Activated naive CD4-positive, alpha-beta T cell treated with anti-CD3 and anti-CD28 coated beads, Interleukin-2, amount 50 U/mL, for 24 hours (primary cell): ENCODE results near the gene ATP5MC2.
"Not testable (repeated sequence)": the region's sequence is repeated elsewhere in the genome, so short reads cannot be mapped to it uniquely, and the experiment has no call there.

Experiments
- H3K27ac Mint-ChIP-seq: one replicate; pipeline ENCODE4 v1.8.0; 2021; ENCODE audit warnings: mild to moderate bottlenecking, mixed read lengths
- H3K27me3 Mint-ChIP-seq: one replicate; pipeline ENCODE4 v1.8.0; 2021; ENCODE audit warnings: mixed read lengths
- H3K36me3 Mint-ChIP-seq: one replicate; pipeline ENCODE4 v1.8.0; 2021; ENCODE audit warnings: mixed read lengths
- H3K4me1 Mint-ChIP-seq: one replicate; pipeline ENCODE4 v1.8.0; 2021; ENCODE audit warnings: mixed read lengths
- H3K4me3 Mint-ChIP-seq: one replicate; pipeline ENCODE4 v1.8.0; 2021; ENCODE audit warnings: mild to moderate bottlenecking, mixed read lengths
- H3K9me3 Mint-ChIP-seq: one replicate; pipeline ENCODE4 v1.8.0; 2021; ENCODE audit warnings: mixed read lengths

The ATP5MC2 gene

DNA sequence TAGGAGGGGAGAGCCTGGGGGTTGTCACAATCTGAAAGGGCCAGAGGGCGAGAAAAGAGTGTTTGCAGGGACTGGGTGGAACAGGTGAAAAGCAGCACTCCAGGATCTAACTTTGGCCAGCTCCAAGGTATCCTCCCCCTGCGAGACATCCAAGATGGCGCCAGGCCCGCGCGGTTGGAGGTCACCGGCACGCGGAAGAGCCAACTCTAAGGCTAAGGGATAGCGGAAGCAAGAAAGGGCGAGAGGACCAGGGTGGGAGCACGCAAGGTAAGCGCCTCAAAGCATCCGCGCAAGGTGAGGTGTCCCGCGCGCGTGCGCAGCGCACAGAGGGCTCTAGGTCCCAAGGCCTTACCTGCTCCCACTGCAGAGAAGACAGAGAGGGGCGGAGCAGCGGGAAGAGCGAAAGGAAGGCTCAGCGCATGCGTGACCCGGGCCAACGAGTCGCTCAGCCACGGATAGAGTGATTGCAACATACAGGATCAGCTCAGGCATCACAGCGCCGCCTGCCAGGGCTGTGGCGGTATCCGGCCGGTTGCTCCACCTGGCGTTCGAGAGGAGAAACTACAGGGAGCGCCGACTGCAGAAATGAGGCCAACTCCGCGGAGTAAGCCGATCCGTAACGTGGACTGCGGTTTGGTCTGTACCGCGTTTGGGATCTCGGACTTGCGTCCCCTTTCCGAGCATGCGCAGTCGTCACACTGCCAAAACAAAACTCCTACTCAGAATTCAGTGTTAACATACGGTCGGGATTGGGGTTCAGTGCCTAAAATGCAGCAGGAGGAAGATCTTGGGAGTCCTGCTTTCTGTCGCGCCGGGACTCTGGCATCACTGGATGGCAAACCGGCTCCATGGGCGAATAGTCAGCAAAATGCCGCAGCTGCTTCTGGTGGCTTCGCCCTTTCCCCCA is at the start of gene ATP5MC2:
TSS of gene ATP5MC2 (minus strand) at position 383 of the 907 bp plus-strand sequence. CDS start 3,469 bp downstream, outside the sequence.
- peaks cover 10% of the 10 kb centered on the region for H3K36me3 Mint-ChIP-seq
- no peaks in the 10 kb centered on the region for H3K9me3 Mint-ChIP-seq
- H3K27me3 Mint-ChIP-seq: peaks cover 10% of the 10 kb centered on the region
- H3K27ac Mint-ChIP-seq: peak within 1 kb of the TSS; percentile 97
- H3K4me1 Mint-ChIP-seq: peaks cover 29% of the 10 kb centered on the region
- peak within 1 kb of the TSS; percentile 92 for H3K4me3 Mint-ChIP-seq

DNA sequence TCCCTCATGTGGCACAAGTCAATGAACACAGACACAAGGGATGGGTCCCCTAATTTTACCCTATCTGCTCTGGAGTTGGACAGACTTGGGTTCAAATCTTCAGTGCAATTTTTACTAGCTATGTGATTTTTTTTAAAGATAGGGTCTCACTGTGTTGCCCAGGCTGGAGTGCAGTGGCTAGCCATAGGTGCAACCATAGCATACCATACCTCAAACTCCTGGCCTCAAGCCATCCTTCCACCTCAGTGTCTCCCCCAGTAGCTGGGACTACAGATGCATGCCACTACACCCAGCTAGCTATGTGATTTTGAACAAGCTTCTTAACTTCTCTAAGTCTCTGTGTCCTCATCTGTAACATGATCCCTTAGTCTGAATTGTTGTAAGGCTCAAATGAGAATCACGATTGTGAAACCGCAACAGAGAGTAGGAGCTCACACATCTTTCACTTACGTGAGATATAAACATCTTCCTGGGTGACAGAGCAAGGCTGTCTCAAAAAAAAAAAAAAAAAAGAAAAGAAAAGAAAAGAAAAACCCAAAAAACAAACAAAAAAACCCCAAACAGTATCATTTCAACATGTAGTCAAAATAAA is 46.7 kb upstream of the ATP5MC2 start:
- H3K36me3 Mint-ChIP-seq: peaks cover 19% of the 10 kb centered on the region
- H3K27me3 Mint-ChIP-seq: no peaks in the 10 kb centered on the region
- no peak overlapping the region for H3K27ac Mint-ChIP-seq
- H3K4me1 Mint-ChIP-seq: peaks cover 20% of the 10 kb centered on the region
- H3K4me3 Mint-ChIP-seq: no peak overlapping the region
- no peaks in the 10 kb centered on the region for H3K9me3 Mint-ChIP-seq

DNA sequence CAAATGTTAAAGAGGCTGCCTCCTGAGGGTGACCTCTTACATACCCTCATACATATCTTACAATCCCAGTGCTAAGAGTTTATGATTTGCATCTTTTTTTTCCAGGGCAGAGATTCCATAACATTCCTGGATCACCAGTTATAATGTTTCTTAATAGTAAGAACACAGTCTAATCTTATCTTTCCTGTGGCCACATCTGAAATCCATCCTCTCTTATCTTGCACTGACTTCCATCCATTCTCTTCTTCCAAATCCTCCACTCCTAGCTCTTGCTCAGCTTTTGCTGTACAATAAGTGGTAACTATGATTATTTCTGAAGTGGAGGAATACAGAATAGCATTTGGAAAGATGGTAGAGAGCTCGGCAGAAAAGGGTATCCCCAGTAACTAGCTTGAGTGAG is 45.1 kb upstream of the ATP5MC2 start:
- H3K4me1 Mint-ChIP-seq: peaks cover 6% of the 10 kb centered on the region
- no peaks in the 10 kb centered on the region for H3K9me3 Mint-ChIP-seq
- H3K36me3 Mint-ChIP-seq: peaks cover 24% of the 10 kb centered on the region
- no peaks in the 10 kb centered on the region for H3K27me3 Mint-ChIP-seq
- H3K4me3 Mint-ChIP-seq: no peak overlapping the region
- no peak overlapping the region for H3K27ac Mint-ChIP-seq

DNA sequence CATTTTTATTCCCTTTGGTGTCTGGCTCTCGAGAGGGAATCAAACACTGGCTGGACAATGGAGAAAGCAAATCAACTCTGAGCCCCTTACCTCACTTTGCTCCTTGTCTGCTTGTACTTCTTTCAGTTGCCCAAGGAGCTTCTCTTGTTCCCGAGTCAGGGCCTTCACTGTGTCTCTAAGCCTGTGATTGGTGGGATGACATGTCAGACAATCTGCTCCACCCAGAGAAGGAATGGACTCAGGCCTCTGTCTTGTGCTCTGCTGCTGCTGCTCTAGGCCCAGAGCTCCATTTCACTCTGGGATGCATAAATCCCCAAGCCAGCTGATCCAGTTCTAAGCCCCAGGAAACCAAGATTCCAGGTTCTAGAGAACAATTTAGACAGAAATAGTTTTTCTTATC is 43.8 kb upstream of the ATP5MC2 start:
- Mint-ChIP-seq H3K9me3 (no peaks in the 10 kb centered on the region), H3K36me3 (peaks cover 26% of the 10 kb centered on the region), H3K27ac (no peak overlapping the region), H3K27me3 (no peaks in the 10 kb centered on the region), H3K4me1 (no peaks in the 10 kb centered on the region), H3K4me3 (no peak overlapping the region)

DNA sequence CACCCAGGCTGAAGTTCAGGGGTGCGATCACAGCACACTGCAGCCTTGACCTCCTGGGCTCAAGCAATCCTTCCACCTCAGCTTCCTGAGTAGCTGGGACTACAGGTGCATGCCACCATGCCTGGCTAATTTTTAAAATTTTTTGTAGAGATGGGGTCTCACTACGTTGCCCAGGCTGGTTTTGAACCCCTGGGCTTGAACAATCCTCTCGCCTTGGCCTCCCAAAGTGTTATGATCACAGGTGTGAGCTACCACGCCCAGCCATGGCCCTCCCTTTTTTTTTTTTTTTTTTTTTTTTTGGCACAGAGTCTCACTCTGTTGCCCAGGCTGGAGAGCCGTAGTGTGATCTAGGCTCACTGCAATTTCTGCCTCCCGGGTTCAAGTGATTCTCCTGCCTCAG is 42.7 kb upstream of the ATP5MC2 start:
- not testable (repeated sequence) for H3K27ac Mint-ChIP-seq, H3K9me3 Mint-ChIP-seq, H3K4me3 Mint-ChIP-seq, H3K27me3 Mint-ChIP-seq, H3K4me1 Mint-ChIP-seq
- peaks cover 24% of the 10 kb centered on the region for H3K36me3 Mint-ChIP-seq

DNA sequence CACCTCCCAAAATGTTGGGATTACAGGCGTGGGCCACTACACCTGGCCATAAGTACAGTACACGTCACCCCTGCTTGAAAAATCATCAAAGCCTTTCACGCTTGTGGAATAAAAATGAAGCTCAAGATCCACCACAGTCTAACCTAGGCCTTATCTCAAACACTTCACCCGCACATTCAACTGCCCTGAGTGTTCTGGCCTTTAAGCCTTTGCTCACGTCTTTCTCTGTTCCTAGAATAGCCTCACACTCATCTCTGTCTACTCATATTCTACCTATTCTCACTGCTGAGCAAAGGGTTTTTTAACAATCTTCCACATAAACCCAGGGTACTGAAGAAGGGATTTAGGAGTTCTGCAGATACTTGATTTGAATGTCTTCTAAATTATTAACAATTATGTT is 41.4 kb upstream of the ATP5MC2 start:
- H3K27ac Mint-ChIP-seq: no peak overlapping the region
- H3K4me1 Mint-ChIP-seq: no peaks in the 10 kb centered on the region
- H3K36me3 Mint-ChIP-seq: peaks cover 20% of the 10 kb centered on the region
- no peak overlapping the region for H3K4me3 Mint-ChIP-seq
- H3K27me3 Mint-ChIP-seq: no peaks in the 10 kb centered on the region
- no peaks in the 10 kb centered on the region for H3K9me3 Mint-ChIP-seq

DNA sequence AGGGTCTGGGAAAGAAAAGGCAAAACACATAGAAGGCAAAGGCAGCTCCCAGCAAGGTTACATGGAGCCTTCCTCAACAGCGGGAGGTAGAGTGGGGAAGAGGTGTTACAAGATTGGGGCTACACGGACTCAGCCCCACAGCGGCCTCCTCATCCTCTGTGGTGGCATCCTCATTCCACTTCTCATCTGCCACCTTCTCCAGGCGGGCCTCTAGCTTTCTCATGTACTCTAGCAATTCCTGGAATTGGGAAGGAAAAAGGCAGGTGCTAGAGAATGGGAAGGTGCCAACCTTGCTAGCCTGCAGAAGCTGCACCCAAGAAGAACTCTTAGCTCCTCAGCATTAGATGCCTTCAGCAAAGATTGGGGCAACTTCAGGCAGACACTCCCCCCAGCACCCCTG is 38.1 kb upstream of the ATP5MC2 start:
- Mint-ChIP-seq H3K27me3 (no peaks in the 10 kb centered on the region), H3K4me1 (no peaks in the 10 kb centered on the region), H3K9me3 (no peaks in the 10 kb centered on the region), H3K4me3 (no peak overlapping the region), H3K27ac (no peak overlapping the region), H3K36me3 (peaks cover 12% of the 10 kb centered on the region)

DNA sequence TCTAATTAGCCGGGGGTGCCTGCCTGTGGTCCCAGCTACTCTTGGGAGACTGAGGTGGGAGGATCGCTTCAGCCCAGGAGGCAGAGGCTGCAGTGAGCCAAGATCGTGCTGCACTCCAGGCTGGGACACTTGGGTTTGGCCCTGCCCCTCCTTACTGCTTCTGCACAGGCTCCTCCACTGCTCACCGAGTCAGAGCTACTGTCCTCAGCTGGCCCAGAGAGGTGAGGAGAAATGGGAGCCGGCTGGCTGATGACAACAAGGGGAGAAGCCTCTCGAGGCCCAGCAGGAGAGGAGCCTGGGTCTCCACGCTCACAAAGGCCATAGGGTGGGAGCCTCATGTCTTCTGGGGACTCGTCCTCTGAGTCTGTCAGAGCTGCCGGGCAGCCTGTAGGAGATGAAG is 37.6 kb upstream of the ATP5MC2 start:
- Mint-ChIP-seq H3K27ac (no peak overlapping the region), H3K36me3 (peaks cover 12% of the 10 kb centered on the region), H3K4me3 (no peak overlapping the region), H3K27me3 (no peaks in the 10 kb centered on the region), H3K9me3 (no peaks in the 10 kb centered on the region), H3K4me1 (no peaks in the 10 kb centered on the region)

DNA sequence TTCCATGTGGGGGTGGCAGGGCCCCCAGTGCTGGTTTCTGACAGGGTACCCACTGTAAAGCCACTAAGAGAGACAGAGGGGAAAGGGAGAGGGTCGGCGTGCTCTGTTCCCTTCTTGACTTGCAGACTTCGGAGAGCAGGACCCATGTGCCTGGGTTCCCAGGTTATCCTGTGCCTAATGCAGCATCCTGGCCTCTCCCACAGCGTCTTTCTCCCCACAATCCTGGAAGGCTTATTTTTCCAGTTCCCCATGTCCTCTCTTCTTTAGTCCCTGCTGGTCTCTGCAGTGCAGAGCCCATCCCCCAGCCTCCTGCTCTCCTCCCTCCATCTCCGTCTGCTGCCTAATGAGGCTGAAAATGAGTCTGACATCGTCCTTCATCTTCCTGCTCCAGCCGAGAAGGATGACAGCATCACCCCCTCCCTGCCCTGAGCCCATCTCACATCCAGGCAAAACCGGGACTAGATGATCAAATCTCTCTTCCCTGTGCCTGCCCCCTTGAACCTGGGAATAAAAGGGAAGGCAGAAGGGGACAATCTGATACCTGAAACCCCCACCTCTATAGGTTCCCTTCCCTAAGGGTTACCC is 36.3 kb upstream of the ATP5MC2 start:
- Mint-ChIP-seq H3K4me3 (no peak overlapping the region), H3K27me3 (peaks cover 1% of the 10 kb centered on the region), H3K9me3 (no peaks in the 10 kb centered on the region), H3K4me1 (no peaks in the 10 kb centered on the region), H3K27ac (no peak overlapping the region), H3K36me3 (peaks cover 12% of the 10 kb centered on the region)

DNA sequence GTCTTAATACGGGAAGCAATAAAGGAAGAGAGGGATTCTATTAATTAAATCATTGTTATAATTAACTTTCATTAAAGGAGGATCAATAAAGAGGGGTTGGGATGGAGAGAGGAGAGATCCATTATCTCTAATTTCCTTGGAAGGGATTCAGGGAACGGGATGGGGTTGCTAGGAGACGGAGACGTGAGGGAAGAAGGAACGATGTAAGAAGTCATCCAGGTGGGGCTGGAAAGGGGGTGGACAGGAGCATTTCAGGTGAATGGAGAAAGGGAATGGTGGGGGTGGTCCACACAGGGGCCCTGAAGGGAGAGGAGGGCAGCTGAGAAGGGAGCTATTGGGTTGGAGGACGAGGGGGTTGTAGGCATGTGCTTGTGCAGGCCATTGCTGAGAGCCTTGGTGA is 34.2 kb upstream of the ATP5MC2 start:
- peaks cover 1% of the 10 kb centered on the region for H3K27me3 Mint-ChIP-seq
- peaks cover 7% of the 10 kb centered on the region for H3K36me3 Mint-ChIP-seq
- H3K9me3 Mint-ChIP-seq: no peaks in the 10 kb centered on the region
- H3K27ac Mint-ChIP-seq: no peak overlapping the region
- H3K4me3 Mint-ChIP-seq: no peak overlapping the region
- no peaks in the 10 kb centered on the region for H3K4me1 Mint-ChIP-seq

DNA sequence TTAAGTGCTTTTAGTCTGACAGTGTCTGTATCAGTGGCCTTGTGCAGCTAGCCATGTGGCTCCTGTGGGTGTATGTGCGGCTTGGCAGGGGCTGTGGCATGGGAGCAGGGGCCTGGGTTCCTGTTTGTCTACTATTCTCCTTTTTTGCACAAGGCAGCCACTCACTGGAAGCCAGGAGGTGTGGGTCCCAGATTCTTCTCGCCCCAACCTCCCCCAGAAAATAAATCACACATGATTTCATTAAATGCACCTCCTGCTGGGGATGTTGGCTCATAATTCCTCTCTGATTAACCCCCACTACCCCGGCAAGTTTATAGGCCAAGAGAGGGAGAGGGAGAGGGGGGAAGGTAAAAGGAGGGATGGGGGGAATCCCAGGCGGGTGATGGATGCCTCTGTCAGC is 33.8 kb upstream of the ATP5MC2 start:
- H3K4me3 Mint-ChIP-seq: no peak overlapping the region
- no peaks in the 10 kb centered on the region for H3K9me3 Mint-ChIP-seq
- no peaks in the 10 kb centered on the region for H3K4me1 Mint-ChIP-seq
- peaks cover 3% of the 10 kb centered on the region for H3K27me3 Mint-ChIP-seq
- no peak overlapping the region for H3K27ac Mint-ChIP-seq
- H3K36me3 Mint-ChIP-seq: peaks cover 5% of the 10 kb centered on the region

DNA sequence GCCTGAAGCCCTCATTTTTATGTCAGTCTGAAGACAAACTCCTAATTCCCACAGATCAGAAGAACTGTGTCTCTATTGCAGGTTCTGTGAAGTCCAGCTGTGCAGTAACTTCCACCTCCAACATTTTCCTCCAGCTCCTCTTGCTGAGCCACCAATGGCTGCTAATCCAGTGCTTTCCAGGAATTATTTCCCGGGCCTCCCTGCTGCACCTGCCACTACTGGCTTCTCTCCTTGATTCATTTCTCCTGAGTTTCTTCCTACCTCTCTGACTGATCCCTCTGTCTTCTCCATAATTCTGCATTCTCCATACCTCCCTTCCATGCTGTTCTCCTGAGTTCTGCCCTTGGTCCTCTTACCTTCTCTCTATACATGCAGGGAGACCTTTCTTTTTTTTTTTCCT is 30.2 kb upstream of the ATP5MC2 start:
- peaks cover 4% of the 10 kb centered on the region for H3K4me1 Mint-ChIP-seq
- H3K9me3 Mint-ChIP-seq: no peaks in the 10 kb centered on the region
- H3K27ac Mint-ChIP-seq: no peak overlapping the region
- H3K4me3 Mint-ChIP-seq: no peak overlapping the region
- H3K36me3 Mint-ChIP-seq: no peaks in the 10 kb centered on the region
- peaks cover 24% of the 10 kb centered on the region for H3K27me3 Mint-ChIP-seq

DNA sequence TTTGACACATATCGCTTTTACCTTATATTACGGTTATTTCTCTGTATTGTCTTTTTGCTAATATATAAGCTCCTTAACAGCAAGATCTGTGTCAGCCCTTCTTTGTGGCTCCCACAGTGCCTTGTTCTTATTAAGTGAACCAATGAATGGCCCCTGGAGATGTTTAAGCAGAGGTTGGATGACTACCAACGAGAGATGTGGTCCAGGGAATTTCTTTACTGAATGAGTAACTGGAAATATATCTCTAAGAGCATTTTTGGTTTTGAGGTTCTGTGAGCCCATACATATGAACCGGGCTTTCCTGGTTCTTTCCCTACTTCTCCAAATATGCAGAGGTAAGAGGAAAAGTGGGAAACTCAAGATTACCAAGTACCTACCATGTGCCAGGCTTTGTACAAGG is 27.9 kb upstream of the ATP5MC2 start:
- H3K36me3 Mint-ChIP-seq: no peaks in the 10 kb centered on the region
- no peak overlapping the region for H3K27ac Mint-ChIP-seq
- H3K9me3 Mint-ChIP-seq: no peaks in the 10 kb centered on the region
- peaks cover 4% of the 10 kb centered on the region for H3K4me1 Mint-ChIP-seq
- H3K27me3 Mint-ChIP-seq: peaks cover 38% of the 10 kb centered on the region
- no peak overlapping the region for H3K4me3 Mint-ChIP-seq

DNA sequence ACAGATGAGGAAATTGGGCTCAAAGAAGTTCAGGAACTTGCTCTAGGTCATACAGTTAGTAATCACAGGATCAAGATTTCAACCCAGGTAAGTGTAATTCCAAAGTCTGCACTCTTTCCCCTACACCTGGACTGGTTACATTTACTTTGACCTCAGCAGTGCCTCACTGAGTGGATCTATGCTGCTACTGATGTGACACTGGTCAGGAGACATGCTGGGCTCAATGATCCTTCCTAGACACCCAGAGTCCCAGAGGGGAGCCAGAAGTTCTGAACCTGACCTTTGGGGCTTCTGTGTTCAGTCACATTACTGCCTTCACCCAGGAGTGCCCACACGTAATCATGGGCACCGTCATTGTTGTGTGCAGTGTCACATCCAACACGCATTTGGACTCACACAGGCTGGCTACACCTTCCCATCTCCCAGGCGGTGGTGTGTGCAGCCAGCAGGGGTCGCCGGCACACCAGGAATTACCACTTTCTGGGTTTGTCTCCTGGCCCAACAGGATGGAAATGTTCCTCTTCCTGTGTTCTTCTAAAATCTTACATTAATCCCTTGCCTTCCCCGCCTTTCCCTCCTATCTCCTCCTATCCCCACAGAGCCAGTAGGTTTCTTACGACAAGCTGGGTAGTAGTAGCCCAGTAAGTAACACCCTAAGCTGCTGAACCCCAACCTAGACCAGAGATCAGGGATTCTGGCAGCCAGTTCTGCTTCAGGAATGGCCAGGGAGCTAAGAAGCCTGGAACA is 25.8 kb upstream of the ATP5MC2 start:
- Mint-ChIP-seq H3K27ac (no peak overlapping the region), H3K4me1 (peaks cover 9% of the 10 kb centered on the region), H3K27me3 (peaks cover 51% of the 10 kb centered on the region), H3K4me3 (no peak overlapping the region), H3K36me3 (no peaks in the 10 kb centered on the region), H3K9me3 (no peaks in the 10 kb centered on the region)

DNA sequence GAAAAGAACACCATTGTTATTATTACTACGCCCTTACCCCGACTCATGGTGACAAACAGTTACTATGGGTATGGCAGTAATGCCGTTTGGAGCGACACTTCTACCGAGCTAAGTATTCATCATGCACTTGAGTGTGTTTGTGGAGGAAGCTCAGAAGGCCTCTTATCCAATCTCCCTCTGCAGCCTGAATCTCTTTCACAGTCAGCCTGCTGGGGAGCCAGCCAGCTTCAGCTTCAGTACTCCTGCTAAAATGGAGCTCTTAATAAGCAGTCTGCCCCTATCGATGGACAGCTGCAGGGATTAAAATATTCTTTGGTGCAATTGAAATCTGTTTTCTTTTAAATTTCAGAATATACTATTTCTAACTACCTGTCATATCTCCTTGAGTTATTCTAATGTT is 24.7 kb upstream of the ATP5MC2 start:
- Mint-ChIP-seq H3K9me3 (no peaks in the 10 kb centered on the region), H3K4me1 (peaks cover 20% of the 10 kb centered on the region), H3K27ac (no peak overlapping the region), H3K27me3 (peaks cover 61% of the 10 kb centered on the region), H3K36me3 (no peaks in the 10 kb centered on the region), H3K4me3 (no peak overlapping the region)

DNA sequence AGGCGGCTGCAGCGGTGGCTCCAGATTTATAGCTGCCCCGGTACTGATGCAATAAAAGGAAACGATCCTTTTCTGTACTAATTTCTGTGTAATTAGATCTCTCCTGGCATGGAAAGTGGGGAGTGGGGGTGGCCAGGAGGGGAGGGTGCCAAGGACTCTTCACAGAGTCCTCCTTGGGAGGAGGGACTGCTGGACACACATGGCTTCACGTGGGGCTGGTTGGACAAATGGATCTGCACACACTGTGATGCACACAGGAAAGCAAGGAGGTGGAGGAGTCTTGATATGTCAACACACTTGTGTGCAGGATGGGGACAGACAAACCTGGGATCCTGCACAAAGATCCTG is 23.8 kb upstream of the ATP5MC2 start:
- Mint-ChIP-seq H3K36me3 (no peaks in the 10 kb centered on the region), H3K4me3 (no peak overlapping the region), H3K4me1 (peaks cover 28% of the 10 kb centered on the region), H3K9me3 (no peaks in the 10 kb centered on the region), H3K27ac (no peak overlapping the region), H3K27me3 (peaks cover 66% of the 10 kb centered on the region)
